HG02798 (cell line): Measurements from ENCODE around the gene CCDC7.
"Not testable (repeated sequence)": the region's sequence is repeated elsewhere in the genome, so short reads cannot be mapped to it uniquely, and the experiment has no call there.

ENCODE experiments used
- ATAC-seq: cut with Tn5 transposase; IDR thresholded peaks from one replicate; pipeline ENCODE4 v1.9.1; 2021; ENCODE audit warnings: mild to moderate bottlenecking; ENCODE audit not compliant: unreplicated experiment, poor library complexity

The CCDC7 gene

DNA sequence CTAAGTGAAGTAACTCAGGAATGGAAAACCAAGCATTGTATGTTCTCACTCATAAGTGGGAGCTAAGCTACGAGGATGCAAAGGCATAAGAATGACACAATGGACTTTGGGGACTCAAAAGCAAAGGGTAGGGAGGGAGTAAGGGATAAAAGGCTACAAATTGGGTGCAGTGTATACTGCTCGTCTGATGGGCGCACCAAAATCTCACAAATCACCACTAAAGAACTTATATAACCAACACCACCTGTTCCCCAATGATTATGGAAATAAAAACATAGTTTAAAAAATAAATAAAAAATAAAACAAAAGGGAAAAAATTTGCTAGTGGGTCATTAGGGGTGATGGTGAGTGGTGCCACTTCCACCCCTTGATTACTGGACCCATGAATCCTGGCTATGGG is 351.5 kb downstream of the CCDC7 start:
- ATAC-seq, result not testable (repeated sequence)

DNA sequence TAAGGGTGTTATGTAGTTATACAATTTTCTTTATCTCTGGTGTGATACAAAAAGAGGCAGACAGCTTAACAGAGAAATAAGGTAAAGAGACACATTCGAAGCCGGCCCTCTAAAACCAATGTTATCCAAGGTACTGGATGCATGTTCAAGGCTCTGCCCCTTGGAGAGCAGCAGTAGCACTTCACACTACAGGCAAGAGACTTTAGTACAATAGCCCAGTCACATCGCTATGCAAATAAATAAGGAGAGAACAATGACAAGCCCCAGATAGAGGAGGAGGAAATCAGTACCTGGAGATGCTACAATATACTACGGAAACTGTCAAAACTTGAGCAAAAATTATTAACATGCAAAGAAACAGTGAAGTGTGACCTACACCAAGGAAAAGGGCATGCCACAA is 401.0 kb downstream of the CCDC7 start:
- no peak for ATAC-seq

DNA sequence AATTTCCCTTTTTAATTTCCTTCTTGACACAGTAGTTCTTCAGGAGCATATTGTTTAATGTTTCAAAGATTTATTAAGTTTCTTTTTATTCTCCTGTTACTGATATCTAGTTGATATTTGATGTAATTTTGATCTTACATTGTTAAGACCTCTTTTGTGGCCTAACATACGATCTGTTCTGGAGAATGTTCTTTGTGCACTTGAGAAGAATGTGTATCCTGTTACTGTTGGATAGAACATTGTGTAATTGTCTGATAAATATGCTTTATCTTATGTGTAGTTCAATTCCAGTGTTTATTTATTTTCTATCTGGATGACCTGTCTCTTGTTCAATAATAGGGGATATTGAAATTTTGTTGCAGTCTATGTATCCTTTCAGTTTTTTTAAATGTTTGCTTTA is 405.4 kb downstream of the CCDC7 start:
- no peak for ATAC-seq

DNA sequence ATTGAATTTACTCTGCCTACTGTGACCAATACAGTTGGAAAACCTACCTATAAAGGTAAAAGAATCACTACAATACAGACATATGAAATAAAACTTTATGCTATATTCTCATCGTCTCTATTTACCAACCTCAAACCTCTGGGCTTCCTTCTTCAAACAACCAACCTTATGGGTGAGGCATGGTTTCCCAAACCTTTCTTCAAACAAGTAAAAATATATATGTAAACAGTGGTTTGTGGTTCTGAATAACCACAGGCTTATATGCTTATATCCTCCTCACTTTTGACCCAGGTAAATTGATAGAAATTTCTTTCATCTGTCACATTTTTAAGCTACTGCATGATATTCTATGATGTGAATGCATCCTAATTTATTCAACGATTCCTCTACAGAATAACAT is 408.5 kb downstream of the CCDC7 start:
- ATAC-seq, result no peak

DNA sequence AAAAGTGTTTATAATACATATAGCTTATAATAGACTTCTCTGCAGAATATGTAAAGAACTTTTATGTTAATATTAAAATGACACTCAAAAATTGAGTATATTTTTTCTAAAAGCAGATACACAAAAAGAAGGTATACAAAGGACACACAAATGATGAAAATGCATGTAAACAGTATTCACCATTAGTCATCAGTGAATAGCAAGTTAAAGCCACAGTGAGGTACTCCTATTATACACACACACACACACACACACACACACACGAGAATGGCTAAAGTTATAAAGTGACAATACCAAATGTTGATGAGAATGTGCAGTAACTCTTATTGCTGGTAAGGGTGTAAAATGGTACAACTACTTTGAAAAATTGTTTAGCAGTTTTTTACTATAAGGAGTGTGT is 419.2 kb downstream of the CCDC7 start:
- no peak for ATAC-seq

DNA sequence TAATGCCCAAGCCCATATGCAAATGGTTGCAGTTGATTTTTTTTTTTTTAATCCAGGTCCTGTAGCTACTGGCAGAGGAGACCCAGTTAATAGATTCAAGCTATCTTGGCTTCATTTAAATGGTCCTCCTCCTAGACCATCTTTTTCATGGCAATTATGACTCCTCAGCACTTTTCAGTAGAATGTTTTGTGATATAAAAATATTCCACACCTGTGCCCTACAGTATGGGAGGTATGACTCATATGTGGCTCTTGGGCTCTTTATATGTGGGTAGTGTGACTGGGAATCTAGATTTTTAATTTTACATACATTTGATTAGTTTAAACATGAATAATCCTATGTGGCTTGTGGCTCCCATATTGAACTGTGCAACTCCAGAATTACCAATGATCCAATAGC is 432.0 kb downstream of the CCDC7 start:
- ATAC-seq, result no peak

DNA sequence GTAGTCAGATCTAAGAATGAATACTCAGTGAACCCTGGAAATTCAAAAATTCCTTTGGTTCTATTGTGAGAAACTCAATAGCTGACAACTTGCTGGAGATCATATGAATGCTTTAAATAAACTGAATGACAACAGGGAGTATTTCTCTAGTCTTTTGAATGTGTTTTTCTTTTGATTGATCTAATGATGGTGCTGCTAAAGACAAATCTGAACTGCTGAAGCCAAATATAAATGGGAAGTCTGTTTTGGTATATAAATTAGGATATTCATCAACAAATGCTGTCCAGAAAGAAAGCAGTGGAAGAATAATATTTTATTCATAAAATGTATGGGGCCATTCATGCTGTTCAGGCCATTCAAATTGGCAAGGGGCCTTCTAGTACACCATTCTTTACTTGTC is 432.7 kb downstream of the CCDC7 start:
- ATAC-seq, result no peak

DNA sequence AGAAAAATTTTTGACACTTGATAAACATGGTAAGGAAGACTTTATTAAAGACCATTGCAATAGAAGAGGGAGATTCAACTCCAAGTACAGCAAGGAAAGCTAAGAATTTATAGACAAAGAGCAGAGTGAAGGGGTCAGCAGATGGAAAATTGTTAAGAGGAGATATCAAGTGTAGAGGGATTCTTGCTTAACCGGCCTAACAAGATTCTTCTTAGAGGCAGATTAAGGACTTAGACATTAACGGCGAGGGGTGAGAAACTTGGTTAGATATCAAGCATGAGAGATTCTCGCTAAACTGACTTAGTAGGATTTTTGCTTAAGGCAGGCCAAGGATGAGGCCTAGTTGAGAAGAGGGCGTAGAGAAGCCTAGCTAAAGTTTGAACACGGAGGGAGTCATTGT is 436.1 kb downstream of the CCDC7 start:
- ATAC-seq, result no peak

DNA sequence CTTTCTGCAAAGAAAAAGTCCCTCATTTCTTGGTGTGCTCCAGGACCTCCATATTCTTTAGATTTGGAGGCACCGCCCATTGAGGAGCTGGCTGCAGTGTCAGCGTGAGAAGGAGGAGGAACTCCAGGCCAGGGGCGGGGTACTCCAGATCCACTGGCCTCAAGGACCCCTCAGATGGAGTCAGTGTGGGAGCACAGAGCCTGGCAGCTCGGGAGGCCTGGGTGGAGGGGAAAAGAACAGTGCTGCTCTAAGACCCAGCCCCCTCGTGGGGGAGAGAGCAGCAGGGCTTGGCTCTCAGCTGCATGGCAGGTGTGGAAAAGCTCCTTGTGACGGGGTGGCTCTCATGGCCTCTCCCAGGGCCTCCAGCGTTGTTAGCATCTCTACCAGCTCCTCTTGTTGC is 441.5 kb downstream of the CCDC7 start:
- no peak for ATAC-seq

DNA sequence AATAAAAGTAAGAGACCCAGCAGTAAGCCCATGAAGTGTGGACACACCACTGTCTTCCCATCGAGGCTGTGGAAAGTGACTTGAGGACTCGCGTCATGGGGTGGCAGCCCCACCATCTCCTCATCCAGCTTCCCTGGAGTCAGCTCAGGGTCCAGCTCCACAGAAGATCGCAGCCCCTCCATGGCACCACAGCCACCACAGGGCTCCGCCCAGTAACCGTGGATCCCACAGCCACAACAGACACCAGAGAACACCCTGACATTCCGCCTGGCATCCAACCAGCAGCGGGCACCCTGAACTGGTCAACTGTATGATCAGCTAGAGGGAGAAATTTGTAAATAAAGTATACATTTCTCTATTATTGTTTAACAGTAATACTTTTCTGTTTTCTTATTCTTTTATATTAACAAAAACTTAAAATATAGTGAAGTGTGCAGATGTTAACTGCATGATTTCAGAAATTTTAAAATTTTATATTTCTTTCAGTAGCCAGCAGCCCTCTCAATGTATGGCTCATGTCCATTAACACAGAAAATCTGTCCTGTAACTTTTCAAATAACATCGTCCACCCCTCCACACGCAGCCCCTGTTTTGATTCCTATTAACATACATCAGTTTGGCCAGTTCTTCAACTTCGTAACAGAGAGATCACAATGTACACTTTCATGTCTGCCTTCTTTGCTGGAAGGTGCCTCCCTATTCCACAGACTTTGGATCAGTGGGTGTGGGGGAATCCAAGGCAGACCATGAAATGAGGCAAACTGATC is 442.4 kb downstream of the CCDC7 start:
- no peak for ATAC-seq

DNA sequence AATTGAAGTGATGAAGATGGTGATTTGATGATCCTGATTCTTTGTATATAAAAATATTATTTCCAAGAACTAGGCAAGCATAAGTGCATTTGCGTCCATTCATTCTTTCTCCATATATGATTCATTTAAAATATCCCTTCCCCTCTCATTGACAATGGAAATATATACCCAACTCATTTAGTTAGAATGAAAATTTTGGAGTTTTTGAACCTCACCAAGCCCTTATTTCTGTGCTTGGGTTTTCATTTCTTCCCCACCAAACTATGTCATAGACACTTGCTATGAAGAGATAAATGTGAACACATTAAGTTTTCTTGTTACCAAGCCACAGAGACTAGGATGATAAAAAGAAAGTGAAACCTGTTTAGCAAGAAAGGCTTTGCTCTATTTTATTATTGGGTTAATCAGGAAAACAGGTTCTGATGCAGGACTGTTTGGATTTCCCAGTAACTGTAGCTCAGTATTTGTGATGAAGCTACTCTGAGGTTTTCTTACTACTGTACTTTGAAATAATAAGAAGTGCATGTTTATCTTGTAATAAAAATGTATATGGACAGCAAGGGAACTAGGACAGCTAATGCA is 443.8 kb downstream of the CCDC7 start:
- ATAC-seq, result no peak

DNA sequence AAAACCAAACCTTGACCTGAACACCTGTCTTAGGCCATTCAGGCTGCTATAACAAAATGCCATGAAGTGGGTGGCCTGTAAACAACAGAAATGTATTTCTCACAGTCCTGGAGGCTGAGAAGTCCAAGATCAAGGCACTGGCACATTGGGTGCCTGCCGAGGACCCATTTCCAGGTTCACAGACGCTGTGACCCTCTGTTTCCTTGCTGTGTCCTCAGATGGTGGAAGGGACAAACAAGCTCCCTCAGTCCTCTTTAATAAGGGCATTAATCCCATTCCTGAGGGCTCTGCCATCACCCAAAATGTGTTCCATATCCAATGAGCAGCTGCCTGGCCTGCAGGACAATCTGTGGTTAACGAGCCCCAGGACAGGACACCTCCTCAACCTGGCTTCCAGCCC is 444.5 kb downstream of the CCDC7 start:
- ATAC-seq, result no peak

DNA sequence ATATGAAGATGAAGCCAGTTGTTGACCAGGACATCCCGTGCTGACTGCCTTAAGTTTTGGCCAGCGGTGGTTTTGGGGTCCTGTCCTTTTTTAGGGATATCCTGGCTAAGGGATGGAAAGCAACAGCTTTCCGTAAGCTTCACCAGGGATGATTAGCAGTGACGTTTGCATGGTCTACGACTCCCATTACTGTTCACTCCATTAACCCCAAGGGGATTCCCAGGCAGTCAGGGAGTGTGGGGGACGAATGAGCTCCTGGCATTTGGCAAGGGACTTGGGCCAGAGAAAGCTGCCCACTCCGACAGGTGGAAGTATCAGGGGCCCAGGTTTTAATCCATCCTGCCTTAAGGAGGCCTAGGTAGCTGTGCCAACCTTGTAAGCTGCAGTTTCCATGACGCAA is 445.3 kb downstream of the CCDC7 start:
- no peak for ATAC-seq

DNA sequence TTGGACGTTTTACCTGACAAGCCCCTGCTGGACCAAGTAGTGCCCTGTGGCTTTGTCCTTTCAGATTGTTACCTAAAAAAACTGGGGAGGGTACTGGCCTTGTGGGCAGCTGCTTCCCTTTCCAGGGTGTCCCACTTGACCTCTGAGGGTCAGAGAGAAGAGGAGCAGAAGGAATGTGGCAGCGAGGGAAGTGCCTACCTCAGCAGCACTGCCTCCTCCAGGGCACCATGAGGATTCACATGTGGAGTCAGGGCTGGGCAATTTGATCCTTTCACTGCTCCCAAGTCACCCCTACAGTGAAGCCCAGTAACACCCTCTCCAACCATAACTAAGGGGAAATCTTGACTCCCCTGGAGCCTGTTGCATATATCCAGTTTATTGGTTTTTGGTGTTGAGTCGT is 447.5 kb downstream of the CCDC7 start:
- no peak for ATAC-seq

DNA sequence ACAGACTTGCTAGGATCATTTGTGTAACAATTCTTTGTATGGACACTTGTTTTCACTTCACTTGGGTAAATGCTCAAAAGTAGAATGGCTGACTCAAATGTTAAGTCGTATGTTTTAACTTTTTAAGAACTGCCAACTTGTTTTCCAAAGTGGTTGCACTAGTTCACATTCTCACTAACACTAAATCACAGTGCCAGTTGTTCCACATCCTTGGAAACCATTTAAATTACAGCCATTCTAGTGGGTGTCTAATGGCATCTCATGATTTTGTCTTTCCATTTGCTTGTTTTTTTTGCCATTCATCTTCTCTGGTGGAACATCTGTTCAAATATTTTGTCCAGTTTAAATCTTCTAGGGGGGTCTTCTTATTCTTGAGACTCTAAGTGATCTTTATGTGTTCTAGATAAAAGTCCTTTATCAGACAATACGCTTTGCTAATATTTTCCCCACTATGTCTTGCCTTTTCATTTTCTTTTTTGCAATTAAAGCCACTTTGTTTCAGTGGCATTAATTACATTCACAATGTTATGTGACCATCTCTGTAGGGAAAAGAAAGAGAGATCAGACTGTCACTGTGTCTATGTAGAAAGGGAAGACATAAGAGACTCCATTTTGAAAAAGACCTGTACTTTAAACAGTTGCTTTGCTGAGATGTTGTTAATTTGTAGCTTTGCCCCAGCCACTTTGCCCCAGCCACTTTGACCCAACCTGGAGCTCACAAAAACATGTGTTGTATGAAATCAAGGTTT is 448.1 kb downstream of the CCDC7 start:
- no peak for ATAC-seq

DNA sequence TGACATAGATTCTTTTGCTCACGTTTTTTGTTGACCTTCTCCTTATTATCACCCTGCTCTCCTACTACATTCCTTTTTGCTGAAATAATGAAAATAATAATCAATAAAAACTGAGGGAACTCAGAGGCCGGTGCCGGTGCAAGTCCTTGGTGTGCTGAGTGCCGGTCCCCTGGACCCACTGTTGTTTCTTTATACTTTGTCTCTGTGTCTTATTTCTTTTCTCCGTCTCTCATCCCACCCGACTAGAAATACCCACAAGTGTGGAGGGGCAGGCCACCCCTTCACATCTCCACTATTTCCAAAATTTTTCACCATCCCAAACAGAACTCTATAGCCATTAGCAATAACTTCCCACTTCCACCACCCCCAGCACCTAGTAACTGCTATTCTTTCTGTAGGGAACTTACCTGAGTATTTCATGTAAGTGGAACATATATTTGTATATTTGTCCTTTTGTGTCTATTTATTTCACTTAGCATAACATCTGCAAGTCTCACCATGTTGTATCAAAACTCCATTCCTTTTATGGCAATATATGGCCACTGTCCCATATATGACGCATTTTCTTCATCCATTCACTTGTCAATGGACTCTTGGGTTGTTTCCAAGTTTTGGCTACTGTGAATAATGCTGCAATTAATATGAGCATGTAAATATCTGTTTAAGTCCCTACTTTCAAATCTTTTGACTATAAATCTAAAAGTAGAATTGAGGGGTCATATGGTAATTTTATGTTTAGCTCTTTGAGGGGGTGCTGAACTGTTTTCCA is 449.4 kb downstream of the CCDC7 start:
- not testable (repeated sequence) for ATAC-seq

DNA sequence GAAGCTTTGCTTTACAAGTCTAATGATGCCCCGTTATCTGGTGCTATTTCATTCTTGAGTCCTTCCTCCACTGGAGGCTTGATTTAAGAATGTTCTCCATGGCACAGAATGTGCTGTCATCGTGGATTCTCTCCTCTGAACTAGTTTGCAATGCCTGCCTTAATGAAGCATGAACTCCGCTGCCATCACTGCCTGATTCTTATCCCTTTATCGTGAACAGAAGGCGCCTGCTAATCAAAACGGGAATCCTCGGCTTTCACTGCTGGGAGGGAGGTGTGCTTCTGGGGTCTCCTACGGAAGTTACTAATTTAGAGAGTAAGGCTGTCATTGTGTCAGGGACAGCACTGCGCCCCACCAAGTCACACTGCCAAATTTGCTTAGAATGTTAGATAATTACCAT is 455.9 kb downstream of the CCDC7 start:
- no peak for ATAC-seq

DNA sequence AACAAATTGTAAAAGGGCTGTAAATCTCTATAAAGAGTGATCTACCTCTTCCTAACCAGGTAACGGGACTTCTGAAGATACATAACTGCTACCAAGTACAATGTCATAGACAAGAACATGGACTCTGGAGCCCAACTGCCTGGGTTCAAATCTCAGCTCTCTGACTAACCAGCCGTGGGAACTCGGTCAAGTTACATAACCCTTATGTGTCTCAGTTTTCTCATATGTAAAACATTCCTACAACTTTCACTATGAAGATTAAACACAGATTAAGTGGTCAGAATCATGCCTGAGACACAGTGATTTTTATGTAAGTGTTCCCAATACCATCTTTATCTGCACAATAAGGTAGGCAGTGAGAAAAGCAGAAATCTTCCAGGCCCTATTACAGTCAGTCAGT is 459.5 kb downstream of the CCDC7 start:
- no peak for ATAC-seq

DNA sequence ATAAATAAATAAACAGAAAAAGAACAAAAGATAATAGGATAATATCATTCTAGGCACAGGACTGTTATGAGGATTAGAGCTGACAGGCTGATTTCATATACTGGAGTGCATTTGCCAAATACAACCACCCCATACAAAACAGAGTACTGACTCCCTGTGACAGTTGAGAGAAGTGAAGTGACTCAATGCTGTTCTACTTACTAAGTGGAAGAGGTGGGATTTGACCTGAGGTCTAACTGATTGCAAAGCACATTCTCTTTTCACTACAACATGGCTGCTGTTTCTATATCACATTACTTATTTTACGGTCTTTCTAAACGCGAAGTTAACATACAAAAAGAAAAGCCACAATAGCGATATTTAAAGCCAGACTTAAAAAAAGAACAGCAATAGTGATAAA is 460.7 kb downstream of the CCDC7 start:
- ATAC-seq, result no peak

DNA sequence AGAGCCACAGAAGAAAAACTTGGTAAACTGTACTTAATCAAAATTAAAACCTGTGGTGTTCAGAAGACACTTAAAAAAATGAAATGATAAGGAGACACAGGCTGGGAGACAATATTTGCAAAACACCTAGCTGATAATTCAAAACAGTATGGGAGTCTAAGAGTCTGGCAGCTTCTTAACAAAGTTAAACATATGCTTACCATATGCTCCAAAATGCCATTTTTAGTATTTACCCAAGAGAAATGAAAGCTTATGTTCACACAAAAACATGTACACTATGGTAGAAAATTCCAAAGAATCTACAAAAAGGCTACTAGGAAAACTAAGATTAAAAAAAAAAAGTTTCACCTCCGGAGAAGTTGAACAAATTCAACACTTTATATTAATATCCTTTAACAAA is 463.5 kb downstream of the CCDC7 start:
- no peak for ATAC-seq

DNA sequence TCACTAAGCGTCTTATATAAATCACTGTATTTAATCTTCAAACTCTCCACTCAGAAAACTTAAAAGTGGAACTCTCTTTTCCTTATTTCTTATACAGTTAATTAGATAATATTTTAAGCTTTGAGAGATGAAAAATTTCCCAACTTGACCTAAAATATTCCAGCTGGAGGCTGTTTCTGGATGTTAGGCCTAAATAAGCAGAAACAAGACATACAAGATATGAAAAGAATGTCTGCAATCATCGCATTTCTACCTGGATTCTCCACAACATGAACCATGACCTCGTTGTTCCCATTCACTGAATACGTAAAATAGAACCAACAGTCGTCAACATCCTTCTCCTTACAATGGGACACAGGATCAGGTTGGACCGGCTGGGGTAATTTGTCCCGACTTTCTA is 464.0 kb downstream of the CCDC7 start:
- ATAC-seq, result not testable (repeated sequence)
